ENCODE data around the gene PIH1D1.
"Not testable (repeated sequence)": the region's sequence is repeated elsewhere in the genome, so short reads cannot be mapped to it uniquely, and the experiment has no call there.

PIH1D1 gene

GRCh38 chr19:49453013-49453756 is 1.6 kb upstream of the PIH1D1 start, which contains the start of gene ALDH16A1:
Gene ALDH16A1 (plus strand): TSS chr19:49453225. CDS start chr19:49453332, 107 bp downstream.
- DNase-seq = peak; percentile 97

GRCh38 chr19:49450405-49450804 is 1.2 kb downstream of the PIH1D1 start:
- DNase-seq = no peak

GRCh38 chr19:49448432-49448786 is 3.2 kb downstream of the PIH1D1 start:
- no peak for DNase-seq

GRCh38 chr19:49447485-49448431 is 3.9 kb downstream of the PIH1D1 start:
- DNase-seq = no peak

- no peak for DNase-seq
These were observed 5.6 kb downstream of the PIH1D1 start for GRCh38 chr19:49445997-49446396.

- DNase-seq = not testable (repeated sequence)
These were observed 7.4 kb downstream of the PIH1D1 start for GRCh38 chr19:49444100-49444700.

- peak; percentile 95 for DNase-seq
These were observed 8.1 kb downstream of the PIH1D1 start for GRCh38 chr19:49443366-49444099.

- peak; percentile 70 for DNase-seq
These were observed 8.7 kb downstream of the PIH1D1 start for GRCh38 chr19:49442771-49443365.

- DNase-seq = peak; percentile 25
These were observed 9.3 kb downstream of the PIH1D1 start for GRCh38 chr19:49442354-49442753.

- DNase-seq = no peak
These were observed 9.7 kb downstream of the PIH1D1 start for GRCh38 chr19:49441960-49442350.

GRCh38 chr19:49441210-49441959 is 10.2 kb downstream of the PIH1D1 start, which contains the start of gene SLC17A7:
Gene SLC17A7 (minus strand): TSS chr19:49441527. CDS start chr19:49441379, 148 bp downstream.
- peak; percentile 44 for DNase-seq

GRCh38 chr19:49440439-49441209 is 11.0 kb downstream of the PIH1D1 start:
- DNase-seq = no peak

- DNase-seq = no peak
These were observed 11.8 kb downstream of the PIH1D1 start for GRCh38 chr19:49439836-49440235.

GRCh38 chr19:49438261-49438660 is 13.4 kb downstream of the PIH1D1 start:
- DNase-seq = no peak

- DNase-seq = no peak
These were observed 14.4 kb downstream of the PIH1D1 start for GRCh38 chr19:49437231-49437630.

GRCh38 chr19:49436381-49437017 is 15.1 kb downstream of the PIH1D1 start:
- peak; percentile 53 for DNase-seq

GRCh38 chr19:49435670-49436069 is 15.9 kb downstream of the PIH1D1 start:
- no peak for DNase-seq

- no peak for DNase-seq
These were observed 16.6 kb downstream of the PIH1D1 start for GRCh38 chr19:49434907-49435583.

- no peak for DNase-seq
These were observed 18.2 kb downstream of the PIH1D1 start for GRCh38 chr19:49433240-49433901.

All from CD4-positive, alpha-beta T cell treated with Interleukin-6 for 4 hours (primary cell).